IPS-15b (cell line): ENCODE data around the gene VTCN1.
"Not testable (repeated sequence)": the region's sequence is repeated elsewhere in the genome, so short reads cannot be mapped to it uniquely, and the experiment has no call there.

Experiments used
- H3K27me3 ChIP-seq: one replicate; pipeline ENCODE4 v1.6.1; 2013; ENCODE audit warnings: low read length; ENCODE audit not compliant: control insufficient read depth, insufficient read depth
- H3K36me3 ChIP-seq: one replicate; pipeline ENCODE4 v1.6.1; 2013; ENCODE audit warnings: low read length; ENCODE audit not compliant: control insufficient read depth, insufficient read depth
- H3K4me1 ChIP-seq: one replicate; pipeline ENCODE4 v1.6.1; 2013; ENCODE audit warnings: mild to moderate bottlenecking, low read length; ENCODE audit not compliant: control insufficient read depth, insufficient read depth
- H3K4me3 ChIP-seq: one replicate; pipeline ENCODE4 v1.5.1; 2013; ENCODE audit warnings: low read depth, low read length
- H3K9ac ChIP-seq: one replicate; pipeline ENCODE4 v1.6.1; 2013; ENCODE audit warnings: low read depth, mild to moderate bottlenecking, low read length
- H3K9me3 ChIP-seq: one replicate; pipeline ENCODE4 v1.6.1; 2013; ENCODE audit warnings: mild to moderate bottlenecking, low read length; ENCODE audit not compliant: control insufficient read depth, insufficient read depth

Gene VTCN1

DNA sequence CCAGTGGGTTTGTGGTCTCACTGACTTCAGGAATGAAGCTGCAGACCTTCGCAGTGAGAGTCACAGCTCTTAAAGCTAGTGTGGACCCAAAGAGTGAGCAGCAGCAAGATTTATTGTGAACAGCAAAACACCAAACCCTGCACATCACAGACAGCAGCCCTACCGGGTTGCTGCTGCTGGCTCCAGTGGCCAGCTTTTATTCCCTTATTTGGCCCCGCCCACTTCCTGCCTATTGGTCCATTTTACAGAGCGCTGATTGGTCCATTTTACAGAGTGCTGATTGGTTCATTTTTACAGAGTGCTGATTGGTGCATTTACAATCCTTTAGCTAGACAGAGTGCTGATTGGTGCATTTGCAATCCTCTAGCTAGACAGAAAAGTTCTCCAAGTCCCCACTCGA, 59.4 kb downstream of the VTCN1 start:
- H3K27me3 ChIP-seq, H3K9me3 ChIP-seq, H3K9ac ChIP-seq, H3K36me3 ChIP-seq, H3K4me3 ChIP-seq, H3K4me1 ChIP-seq: not testable (repeated sequence)

DNA sequence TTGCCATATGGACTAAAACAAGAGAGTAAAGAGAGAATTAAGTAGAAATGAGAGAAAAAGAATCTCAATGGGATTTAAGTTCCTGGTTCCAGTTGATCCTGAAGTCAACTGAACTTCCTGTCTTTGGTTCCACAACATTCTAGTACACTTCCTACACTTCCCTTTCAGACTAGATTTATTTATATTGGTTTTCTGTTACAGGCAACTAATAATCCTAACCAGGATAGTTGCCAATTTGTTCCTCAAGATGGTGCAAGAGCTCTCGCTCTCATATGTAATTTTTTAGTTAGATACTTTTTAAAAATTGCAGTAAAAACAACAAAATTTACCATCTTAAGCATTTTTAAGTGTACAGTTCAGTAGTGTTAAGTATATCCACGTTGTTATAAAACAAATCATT, 60.4 kb downstream of the VTCN1 start:
- Histone ChIP-seq H3K4me3 (no peak overlapping the region), H3K36me3 (no peaks in the 10 kb centered on the region), H3K9ac (no peak overlapping the region), H3K27me3 (no peaks in the 10 kb centered on the region), H3K4me1 (peaks cover 5% of the 10 kb centered on the region), H3K9me3 (no peaks in the 10 kb centered on the region)

DNA sequence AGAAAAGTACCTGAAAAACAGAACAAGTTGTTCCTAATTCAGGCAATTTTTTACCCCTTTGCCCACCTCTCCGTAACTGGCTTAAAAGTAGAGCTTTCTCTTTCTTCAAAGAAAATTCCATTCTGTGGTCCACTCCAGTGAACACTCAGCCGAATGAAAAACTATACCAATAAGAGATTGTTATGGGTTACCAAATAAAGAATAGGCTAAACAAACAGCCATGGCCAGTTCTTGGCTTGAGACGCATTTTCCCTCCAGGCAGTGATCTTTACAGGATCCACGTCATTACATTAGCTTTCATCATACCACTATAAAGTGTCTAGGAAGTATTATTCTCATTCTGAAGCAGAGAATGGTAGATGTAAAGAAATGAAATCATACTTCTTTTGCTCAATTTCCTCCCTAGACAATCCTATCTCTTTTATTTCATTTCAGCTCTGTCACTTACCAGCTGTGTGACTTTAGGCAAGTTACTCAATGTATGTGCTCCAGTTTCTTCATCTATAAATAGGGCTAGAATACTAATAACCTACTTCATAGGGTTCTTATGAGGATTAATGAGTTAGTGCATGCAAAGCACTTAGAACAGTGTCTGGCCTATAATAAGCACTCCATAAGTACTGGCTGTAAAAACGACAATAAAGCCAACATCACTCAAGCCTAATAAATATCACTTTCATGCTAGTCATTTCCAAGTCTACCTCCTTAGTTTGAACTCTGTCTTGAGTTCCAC, 62.7 kb downstream of the VTCN1 start:
- no peak overlapping the region for H3K9ac ChIP-seq
- peaks cover 5% of the 10 kb centered on the region for H3K4me1 ChIP-seq
- H3K27me3 ChIP-seq, result no peaks in the 10 kb centered on the region
- no peak overlapping the region for H3K4me3 ChIP-seq
- no peaks in the 10 kb centered on the region for H3K9me3 ChIP-seq
- H3K36me3 ChIP-seq, result no peaks in the 10 kb centered on the region

DNA sequence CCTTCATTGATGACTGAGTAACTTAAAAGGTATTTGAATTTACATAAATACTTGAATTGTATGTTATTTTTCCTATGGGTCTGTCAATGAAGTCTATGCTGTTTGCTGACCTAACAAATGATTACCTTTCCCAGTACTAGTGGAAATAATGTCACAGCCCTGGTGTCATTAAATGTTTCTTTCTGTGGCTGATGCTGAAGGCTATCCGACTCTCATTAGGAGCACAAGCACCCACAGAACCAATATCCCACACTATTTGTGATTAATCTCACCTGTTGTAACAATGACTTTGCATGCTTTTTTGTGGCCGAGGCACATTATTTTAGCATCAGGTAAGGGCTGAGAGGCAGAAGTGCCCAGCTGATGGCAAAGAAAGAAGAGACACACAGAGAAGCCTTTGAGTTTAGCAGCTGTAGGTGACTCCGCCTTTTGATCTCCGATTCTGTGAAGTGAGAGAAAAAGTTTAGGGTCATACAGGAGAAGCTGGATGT, 63.3 kb downstream of the VTCN1 start:
- Histone ChIP-seq H3K36me3 (no peaks in the 10 kb centered on the region), H3K4me1 (peaks cover 5% of the 10 kb centered on the region), H3K9me3 (no peaks in the 10 kb centered on the region), H3K4me3 (no peak overlapping the region), H3K9ac (no peak overlapping the region), H3K27me3 (no peaks in the 10 kb centered on the region)

DNA sequence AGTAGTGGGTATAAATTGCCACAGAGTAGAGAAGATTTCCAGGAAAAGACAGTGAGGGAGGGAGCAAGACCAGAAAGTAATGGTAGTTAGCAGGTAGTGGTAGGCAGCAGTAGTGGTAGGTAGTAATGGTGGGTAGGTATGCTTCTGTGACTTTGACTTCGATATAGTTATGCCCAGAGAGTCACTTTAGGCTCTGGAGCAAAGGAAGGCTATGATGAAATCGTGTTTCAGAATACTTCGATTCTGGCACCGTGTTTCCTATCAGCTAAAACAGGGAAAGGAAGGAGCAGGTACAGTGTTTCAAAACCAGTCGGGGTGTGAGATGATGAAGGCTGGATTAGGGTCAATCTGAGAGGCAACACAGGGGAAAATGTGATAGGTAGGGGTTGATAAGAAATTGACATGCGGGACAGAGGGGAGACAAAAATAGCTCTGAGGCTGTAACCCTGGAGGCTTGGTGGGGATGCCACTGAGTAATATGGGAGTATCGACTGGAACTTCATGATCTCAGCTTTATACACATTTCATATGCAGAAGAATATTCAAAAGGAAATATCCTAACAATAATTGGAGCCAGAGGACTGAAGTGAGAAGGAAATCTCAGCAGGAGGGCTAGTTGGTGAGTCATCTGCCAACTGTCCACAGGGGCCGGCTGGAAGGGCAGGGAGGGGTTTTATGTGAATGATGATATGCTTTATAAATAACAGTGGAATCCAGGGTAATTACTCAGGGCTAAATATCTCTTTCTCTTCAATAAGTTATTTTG, 64.0 kb downstream of the VTCN1 start:
- Histone ChIP-seq H3K9me3 (no peaks in the 10 kb centered on the region), H3K9ac (no peak overlapping the region)

DNA sequence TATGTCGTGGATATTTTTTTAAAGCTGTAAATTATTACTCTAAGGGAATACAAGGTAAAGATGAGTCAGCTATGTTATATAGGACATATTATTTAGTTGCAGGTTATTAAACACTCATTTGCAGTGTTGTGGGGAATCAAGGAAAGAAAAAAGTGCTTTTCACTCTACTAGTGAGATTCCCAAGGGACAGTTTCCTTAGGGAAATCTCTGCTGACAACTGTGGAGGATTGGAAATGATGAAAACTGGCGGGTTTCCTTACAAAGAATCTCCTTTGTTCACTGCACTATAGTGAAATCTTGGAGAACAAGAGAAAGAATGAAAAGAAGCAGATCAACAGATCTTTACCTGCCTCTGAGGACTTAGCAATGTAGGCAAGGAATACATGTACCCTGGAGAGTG, 64.7 kb downstream of the VTCN1 start:
- Histone ChIP-seq H3K4me3 (no peak overlapping the region), H3K9ac (no peak overlapping the region), H3K9me3 (no peaks in the 10 kb centered on the region), H3K4me1 (peaks cover 5% of the 10 kb centered on the region), H3K36me3 (no peaks in the 10 kb centered on the region), H3K27me3 (no peaks in the 10 kb centered on the region)

More for the DNA sequence above, 64.0 kb downstream of the VTCN1 start:
- peaks cover 5% of the 10 kb centered on the region for H3K4me1 ChIP-seq
- no peaks in the 10 kb centered on the region for H3K36me3 ChIP-seq
- no peak overlapping the region for H3K4me3 ChIP-seq
- no peaks in the 10 kb centered on the region for H3K27me3 ChIP-seq

DNA sequence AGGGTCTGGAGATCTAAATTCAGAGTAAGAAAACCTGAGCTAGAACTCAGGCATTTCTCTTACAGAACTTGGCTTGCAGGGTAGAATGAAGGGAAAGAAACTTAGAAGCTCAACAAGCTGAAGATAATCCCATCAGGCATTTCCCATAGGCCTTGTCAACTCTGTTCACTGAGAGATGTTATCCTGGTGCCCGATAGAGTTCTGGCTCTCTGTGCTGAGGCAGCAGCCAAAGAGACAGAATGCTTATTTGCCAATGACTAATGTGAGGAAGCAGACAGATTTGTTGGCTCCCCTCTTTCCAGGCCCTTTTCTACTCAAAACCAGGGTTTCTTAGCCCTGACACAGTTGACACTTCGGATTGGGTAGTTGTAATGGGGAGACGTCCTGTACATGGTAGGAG, 66.9 kb downstream of the VTCN1 start:
- no peaks in the 10 kb centered on the region for H3K36me3 ChIP-seq
- no peak overlapping the region for H3K4me3 ChIP-seq
- no peaks in the 10 kb centered on the region for H3K9me3 ChIP-seq
- H3K27me3 ChIP-seq, result no peaks in the 10 kb centered on the region
- H3K4me1 ChIP-seq, result peaks cover 5% of the 10 kb centered on the region
- H3K9ac ChIP-seq, result no peak overlapping the region

DNA sequence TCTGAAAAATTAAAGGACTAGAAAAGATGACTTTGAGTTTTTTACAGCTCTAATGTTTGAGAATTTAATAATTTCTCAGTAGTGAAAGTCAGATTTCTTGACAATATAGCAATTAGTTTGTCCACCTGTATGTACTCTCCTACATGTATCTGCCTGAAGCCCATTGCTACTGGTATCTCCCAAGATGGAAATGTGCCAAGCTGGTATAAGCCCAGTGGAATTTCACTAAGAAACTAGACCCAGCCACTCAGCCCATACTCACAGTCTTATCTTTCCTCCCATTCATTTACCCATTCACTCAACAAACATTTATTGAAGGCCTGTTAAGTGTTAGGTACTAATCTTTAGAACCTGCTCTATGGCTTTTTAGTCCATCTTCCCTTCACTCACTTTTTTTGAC, 67.6 kb downstream of the VTCN1 start:
- Histone ChIP-seq H3K9me3 (no peaks in the 10 kb centered on the region), H3K27me3 (no peaks in the 10 kb centered on the region), H3K4me3 (no peak overlapping the region), H3K9ac (no peak overlapping the region), H3K4me1 (peaks cover 5% of the 10 kb centered on the region), H3K36me3 (no peaks in the 10 kb centered on the region)

DNA sequence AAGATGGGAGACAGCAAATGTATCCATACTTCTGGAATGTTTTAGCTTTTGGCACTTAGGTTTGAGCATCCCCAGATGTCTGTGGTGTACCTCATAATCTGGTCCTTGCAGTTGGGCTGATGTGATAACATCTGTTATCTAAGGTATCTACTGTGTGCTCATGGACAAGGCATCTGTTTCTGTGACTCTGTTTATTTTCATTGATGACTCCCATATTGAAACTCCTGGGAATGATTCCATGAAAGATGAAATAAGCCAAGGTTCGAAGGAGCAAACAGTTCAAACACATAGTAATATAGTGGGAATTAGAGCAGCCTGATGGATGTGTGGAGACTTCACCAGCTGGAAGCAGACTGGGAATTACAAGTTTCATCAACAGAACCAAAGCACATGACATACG, 68.5 kb downstream of the VTCN1 start:
- Histone ChIP-seq H3K9me3 (no peaks in the 10 kb centered on the region), H3K4me3 (no peak overlapping the region), H3K9ac (no peak overlapping the region), H3K4me1 (peaks cover 2% of the 10 kb centered on the region), H3K27me3 (no peaks in the 10 kb centered on the region), H3K36me3 (no peaks in the 10 kb centered on the region)

DNA sequence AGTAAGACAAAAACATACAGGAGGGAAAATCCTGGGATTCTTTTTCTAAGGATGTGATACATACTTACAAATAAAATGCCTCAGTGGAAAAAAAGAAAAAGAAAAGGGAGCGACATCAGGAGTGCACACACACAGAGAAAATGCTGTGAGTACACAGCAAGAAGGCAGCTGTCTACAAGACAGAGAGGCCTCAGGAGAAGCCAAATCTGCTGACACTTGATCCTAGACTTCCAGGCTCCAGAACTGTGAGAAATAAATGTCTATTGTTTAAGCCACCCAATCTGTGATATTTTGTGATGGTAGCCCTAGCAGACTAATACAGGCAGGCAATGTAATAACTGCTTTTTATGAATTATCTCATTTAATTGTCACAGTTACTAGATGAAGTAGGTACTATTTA, 72.2 kb downstream of the VTCN1 start:
- Histone ChIP-seq H3K36me3 (no peaks in the 10 kb centered on the region), H3K4me1 (peaks cover 10% of the 10 kb centered on the region), H3K4me3 (no peak overlapping the region), H3K9me3 (no peaks in the 10 kb centered on the region), H3K27me3 (no peaks in the 10 kb centered on the region), H3K9ac (no peak overlapping the region)

DNA sequence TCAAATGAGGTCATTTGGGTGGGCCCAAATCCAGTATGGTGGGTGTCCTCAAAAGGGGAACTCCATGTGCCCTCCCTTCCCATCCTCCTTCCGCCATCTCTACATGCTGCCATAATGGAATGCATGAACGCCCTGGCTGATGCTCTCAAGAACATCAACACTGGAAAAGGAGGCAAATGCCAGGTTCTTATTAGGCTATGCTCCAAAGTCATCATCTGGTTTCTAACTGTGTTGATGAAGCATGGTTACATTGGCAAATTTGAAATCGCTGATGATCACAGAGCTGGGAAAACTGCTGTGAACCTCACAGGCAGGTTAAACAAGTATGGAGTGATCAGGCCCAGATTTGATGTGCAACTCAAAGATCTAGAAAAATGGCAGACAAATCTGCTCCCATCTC, 72.6 kb downstream of the VTCN1 start:
- Histone ChIP-seq H3K4me1 (peaks cover 10% of the 10 kb centered on the region), H3K36me3 (no peaks in the 10 kb centered on the region), H3K9me3 (no peaks in the 10 kb centered on the region), H3K4me3 (no peak overlapping the region), H3K27me3 (no peaks in the 10 kb centered on the region), H3K9ac (no peak overlapping the region)

DNA sequence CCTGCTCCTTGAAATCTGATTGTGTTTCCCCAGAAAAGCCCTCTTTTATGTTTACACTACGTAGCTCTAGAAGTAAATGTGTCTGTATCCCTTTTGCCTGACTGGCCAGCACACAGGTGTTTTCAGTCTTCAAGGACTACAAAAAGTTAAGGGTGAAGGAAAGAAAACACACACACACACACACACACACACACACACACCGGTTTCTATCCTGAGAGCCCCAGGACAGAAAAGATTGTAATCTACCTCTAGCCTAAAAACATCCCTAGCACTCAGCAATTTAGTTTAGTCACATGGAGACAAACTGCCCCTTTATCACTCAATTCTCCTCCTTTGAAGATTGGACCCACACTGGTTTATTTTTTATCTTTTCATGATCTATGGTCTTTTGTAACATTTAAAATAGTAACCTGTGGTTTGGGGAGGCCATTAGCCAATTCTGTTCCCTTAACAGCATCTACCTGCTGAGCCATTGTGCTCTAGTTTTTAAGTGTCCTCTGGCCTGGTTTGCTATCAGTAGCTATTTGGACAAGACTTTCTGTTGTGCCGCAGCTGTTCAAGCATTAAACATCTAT, 73.4 kb downstream of the VTCN1 start:
- Histone ChIP-seq H3K36me3 (no peaks in the 10 kb centered on the region), H3K4me1 (peaks cover 10% of the 10 kb centered on the region), H3K9me3 (no peaks in the 10 kb centered on the region), H3K27me3 (no peaks in the 10 kb centered on the region), H3K4me3 (no peak overlapping the region), H3K9ac (no peak overlapping the region)
